ENCODE measurements around the gene DMBX1. TPM values are rescaled to one million over a fixed set of nuclear protein-coding genes. Genes with fewer than 3 reads are reported as not detected.

DMBX1 gene
- total and polyA plus RNA-seq, 9 of the 15 experiments (the other 6 are each of a cell fraction or from before 2014, with no cell fraction given), result 0.25 to 4.3 (median 1.0) TPM

DNA sequence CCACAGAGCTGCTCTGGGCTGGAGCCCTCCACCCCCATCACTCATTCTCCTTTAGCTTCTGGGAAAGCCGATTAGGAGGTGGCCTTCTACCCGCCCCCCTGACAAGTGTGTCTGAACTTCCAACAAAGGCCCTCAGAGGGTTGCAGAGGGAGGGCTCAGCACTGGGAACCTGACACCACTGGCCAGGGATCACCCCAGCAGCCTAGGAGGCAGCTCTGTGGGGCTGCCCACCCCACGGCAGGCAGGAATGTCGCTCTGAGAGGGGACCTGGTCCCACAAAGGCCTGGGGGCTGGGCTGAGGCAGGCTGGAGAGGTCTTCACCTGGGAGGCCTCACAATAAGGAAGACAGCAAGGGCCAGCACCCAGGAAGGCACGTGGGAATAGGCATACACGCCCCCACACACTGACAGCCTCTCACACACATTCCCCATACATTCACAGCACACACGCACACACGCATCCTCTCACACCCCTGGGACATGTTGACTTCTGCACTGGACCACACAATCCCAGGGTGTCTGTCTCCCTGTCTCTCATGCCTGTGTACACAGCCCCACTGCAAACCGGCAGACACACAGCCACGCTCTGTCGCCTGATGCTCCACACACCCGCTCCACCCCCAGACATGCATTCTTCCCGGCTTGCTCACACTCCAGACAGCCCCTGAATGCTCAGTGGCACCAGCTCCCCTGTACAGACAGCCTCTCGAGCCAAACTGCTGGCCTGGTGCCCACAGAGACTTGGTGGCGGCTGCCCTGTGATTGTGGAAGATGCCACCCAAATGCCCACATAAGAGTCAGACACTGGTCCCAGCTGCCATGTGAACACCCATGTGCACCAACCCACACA lies 30.7 kb downstream of the DMBX1 start:
- no TSS peak for BruUV-seq (replicated peaks)
- Histone ChIP-seq H3K79me2 (ENCODE audit: control insufficient read depth, insufficient read depth, low read length) (no peaks in the 10 kb centered on the region), H3K9me3 (replicated peaks; ENCODE audit: control insufficient read depth, insufficient read depth, low read depth, low read length) (no peaks in the 10 kb centered on the region), H3K4me1 (replicated peaks in 1 of 2; ENCODE audit: control insufficient read depth in 2 of 2, insufficient read depth in 2 of 2, low read length in 2 of 2) (peaks cover 88 to 93% of the 10 kb centered on the region in 2 experiments), H4K20me1 (replicated peaks; ENCODE audit: control insufficient read depth, insufficient read depth, low read length) (no peaks in the 10 kb centered on the region), H3K27me3 (ENCODE audit: control insufficient read depth in 2 of 2, insufficient read depth in 2 of 2, low read length in 2 of 2) (no peaks in the 10 kb centered on the region), H3K4me2 (ENCODE audit: insufficient read depth, low read length) (peak overlapping the region; percentile 42), H3K4me3 (no peak overlapping the region), H3K36me3 (ENCODE audit: control insufficient read depth, insufficient read depth, low read length) (no peaks in the 10 kb centered on the region), H3K27ac (ENCODE audit: extremely low read depth, low read depth, low read length) (peak overlapping the region; percentile 69), H3K9ac (ENCODE audit: insufficient read depth in 1 of 2, low read depth in 2 of 2, low read length in 2 of 2) (peak overlapping the region; percentile 54 to 75), H3K9me1 (ENCODE audit: control insufficient read depth, insufficient read depth, low read length) (peaks cover 4% of the 10 kb centered on the region), H2AFZ (ENCODE audit: low read depth, low read length) (peak overlapping the region; percentile 87)
- CTCF ChIA-PET (ENCODE audit: low intra/inter-chr PET ratio), result no interaction called here
- in situ Hi-C loops (cut with MboI) (no loop called here), intact Hi-C loops (cut with micrococcal nuclease) (no loop called here)
- DNase-seq (ENCODE audit: extremely low read depth in 1 of 4, low spot score in 3 of 4) (peak; percentile 65 to 91 (median 72)), ATAC-seq (peak; percentile 58), FAIRE-seq (peak; percentile 75)
- POLR2A ChIA-PET, result interaction anchor here (1.0 to 5.7 kb wide), 5 partner anchors 12 to 158 kb away, joined by 3 to 36 read pairs (median 4); no protein-coding TSS in a partner anchor
- WGBS (ENCODE audit: insufficient coverage, low coverage, missing lambda C conversion rate), result 38% methylated on average over 15 of the region's 15 CpGs
- no peak for TF ChIP-seq ZNF165 (CRISPR knock-in tag; IDR thresholded peaks at IDR 0.05; ENCODE audit: borderline replicate concordance)
- TF ChIP-seq NFE2 (IDR thresholded peaks at IDR 0.05; ENCODE audit: low read depth), result no peak
- TF ChIP-seq CCNT2 (IDR thresholded peaks at IDR 0.05; ENCODE audit: borderline replicate concordance, extremely low read depth, insufficient read length, low read depth, low read length), result no peak
- TF ChIP-seq PRPF4 (IDR thresholded peaks at IDR 0.05; ENCODE audit: insufficient read depth, low read depth, low read length, poor library complexity, severe bottlenecking), result no peak
- 0 out of 4 replicates have a peak, but pooled peaks of 1 of the 2 experiments have one; percentile 35 for TF ChIP-seq SIN3A (IDR thresholded peaks at IDR 0.05; ENCODE audit: borderline replicate concordance in 2 of 2, control insufficient read depth in 1 of 2, low read depth in 2 of 2, low read length in 2 of 2)
- TF ChIP-seq, protein P1, sequence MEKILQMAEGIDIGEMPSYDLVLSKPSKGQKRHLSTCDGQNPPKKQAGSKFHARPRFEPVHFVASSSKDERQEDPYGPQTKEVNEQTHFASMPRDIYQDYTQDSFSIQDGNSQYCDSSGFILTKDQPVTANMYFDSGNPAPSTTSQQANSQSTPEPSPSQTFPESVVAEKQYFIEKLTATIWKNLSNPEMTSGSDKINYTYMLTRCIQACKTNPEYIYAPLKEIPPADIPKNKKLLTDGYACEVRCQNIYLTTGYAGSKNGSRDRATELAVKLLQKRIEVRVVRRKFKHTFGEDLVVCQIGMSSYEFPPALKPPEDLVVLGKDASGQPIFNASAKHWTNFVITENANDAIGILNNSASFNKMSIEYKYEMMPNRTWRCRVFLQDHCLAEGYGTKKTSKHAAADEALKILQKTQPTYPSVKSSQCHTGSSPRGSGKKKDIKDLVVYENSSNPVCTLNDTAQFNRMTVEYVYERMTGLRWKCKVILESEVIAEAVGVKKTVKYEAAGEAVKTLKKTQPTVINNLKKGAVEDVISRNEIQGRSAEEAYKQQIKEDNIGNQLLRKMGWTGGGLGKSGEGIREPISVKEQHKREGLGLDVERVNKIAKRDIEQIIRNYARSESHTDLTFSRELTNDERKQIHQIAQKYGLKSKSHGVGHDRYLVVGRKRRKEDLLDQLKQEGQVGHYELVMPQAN (IDR thresholded peaks at IDR 0.05; ENCODE audit: borderline replicate concordance), result peak; percentile 75
- TF ChIP-seq ZNF707 (CRISPR knock-in tag; conservative IDR thresholded peaks at IDR 0.05), result no peak
- TF ChIP-seq GATAD2A (IDR thresholded peaks at IDR 0.05), result peak; percentile 13; the same call in 1 of the 2 replicates
- TF ChIP-seq, protein P2, sequence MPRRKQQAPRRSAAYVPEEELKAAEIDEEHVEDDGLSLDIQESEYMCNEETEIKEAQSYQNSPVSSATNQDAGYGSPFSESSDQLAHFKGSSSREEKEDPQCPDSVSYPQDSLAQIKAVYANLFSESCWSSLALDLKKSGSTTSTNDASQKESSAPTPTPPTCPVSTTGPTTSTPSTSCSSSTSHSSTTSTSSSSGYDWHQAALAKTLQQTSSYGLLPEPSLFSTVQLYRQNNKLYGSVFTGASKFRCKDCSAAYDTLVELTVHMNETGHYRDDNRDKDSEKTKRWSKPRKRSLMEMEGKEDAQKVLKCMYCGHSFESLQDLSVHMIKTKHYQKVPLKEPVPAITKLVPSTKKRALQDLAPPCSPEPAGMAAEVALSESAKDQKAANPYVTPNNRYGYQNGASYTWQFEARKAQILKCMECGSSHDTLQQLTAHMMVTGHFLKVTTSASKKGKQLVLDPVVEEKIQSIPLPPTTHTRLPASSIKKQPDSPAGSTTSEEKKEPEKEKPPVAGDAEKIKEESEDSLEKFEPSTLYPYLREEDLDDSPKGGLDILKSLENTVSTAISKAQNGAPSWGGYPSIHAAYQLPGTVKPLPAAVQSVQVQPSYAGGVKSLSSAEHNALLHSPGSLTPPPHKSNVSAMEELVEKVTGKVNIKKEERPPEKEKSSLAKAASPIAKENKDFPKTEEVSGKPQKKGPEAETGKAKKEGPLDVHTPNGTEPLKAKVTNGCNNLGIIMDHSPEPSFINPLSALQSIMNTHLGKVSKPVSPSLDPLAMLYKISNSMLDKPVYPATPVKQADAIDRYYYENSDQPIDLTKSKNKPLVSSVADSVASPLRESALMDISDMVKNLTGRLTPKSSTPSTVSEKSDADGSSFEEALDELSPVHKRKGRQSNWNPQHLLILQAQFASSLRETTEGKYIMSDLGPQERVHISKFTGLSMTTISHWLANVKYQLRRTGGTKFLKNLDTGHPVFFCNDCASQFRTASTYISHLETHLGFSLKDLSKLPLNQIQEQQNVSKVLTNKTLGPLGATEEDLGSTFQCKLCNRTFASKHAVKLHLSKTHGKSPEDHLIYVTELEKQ (CRISPR knock-in tag; IDR thresholded peaks at IDR 0.05), result no peak
- TF ChIP-seq ZFX (CRISPR knock-in tag; IDR thresholded peaks at IDR 0.05), result 0 out of 2 replicates have a peak, but pooled peaks have one; percentile 33
- TF ChIP-seq IFI16 (CRISPR knock-in tag; IDR thresholded peaks at IDR 0.05), result no peak
- no peak for TF ChIP-seq ZNF76 (CRISPR knock-in tag; IDR thresholded peaks at IDR 0.05; ENCODE audit: borderline replicate concordance)
- no peak for TF ChIP-seq HNRNPL (IDR thresholded peaks at IDR 0.05; ENCODE audit: low read depth, low read length)
- TF ChIP-seq ETV6 (IDR thresholded peaks at IDR 0.05; ENCODE audit: borderline replicate concordance in 1 of 2, low read depth in 2 of 2, low read length in 1 of 2), result no peak
- TF ChIP-seq ETV6 (CRISPR knock-in tag; IDR thresholded peaks at IDR 0.05; ENCODE audit: borderline replicate concordance), result no peak
- peak; percentile 93 for TF ChIP-seq EGR1 (conservative IDR thresholded peaks at IDR 0.05)
